ENCODE results near the gene CHST9. TPM values are rescaled to one million over a fixed set of nuclear protein-coding genes. Genes with fewer than 3 reads are reported as not detected.

Gene CHST9
- total and polyA plus RNA-seq, 2 of the 4 experiments (the other 2 are of a cell fraction), result not detected

DNA sequence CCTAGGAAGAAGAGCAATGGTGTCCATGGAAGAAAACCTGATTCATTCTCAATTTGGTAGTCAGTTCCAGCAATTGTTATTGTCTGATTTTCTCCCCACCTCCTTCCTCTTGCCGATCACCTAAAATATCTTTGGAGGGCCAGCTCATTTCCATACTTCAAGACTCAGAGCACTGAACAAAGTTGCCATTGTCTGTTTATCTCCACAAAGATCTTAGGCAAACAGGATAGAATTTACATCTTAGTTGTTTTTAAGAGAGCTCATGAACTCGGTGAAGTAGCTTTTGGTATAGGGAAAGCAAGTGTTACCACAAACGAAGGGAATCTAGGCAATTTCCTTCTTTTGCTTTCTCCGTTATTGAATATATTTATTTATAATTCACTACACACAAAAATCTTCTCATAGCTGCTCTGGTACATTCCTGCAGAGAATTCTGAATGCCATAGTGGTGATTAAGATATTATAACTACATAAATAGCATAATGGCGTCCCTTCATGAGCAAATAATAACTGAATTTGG lies 41.5 kb upstream of the CHST9 start:
- Histone ChIP-seq H2AK9ac (replicated peaks; ENCODE audit: low read depth, low read length, poor library complexity) (no peak overlapping the region), H4K5ac (ENCODE audit: low read depth, low read length) (no peak overlapping the region), H3K4ac (ENCODE audit: low read depth, low read length) (no peak overlapping the region), H3K9me3 (ENCODE audit: control insufficient read depth, insufficient read depth, low read length) (peaks cover 11% of the 10 kb centered on the region), H3K27me3 (ENCODE audit: control insufficient read depth, insufficient read depth, low read length) (no peaks in the 10 kb centered on the region), H2AK5ac (ENCODE audit: low read depth, low read length) (no peak overlapping the region), H3K4me2 (ENCODE audit: low read depth, low read length) (no peak overlapping the region), H3K9me1 (ENCODE audit: insufficient read depth, low read length) (no peaks in the 10 kb centered on the region), H2BK120ac (ENCODE audit: low read depth, low read length) (no peak overlapping the region), H3K18ac (ENCODE audit: low read depth, low read length) (no peak overlapping the region), H3K79me1 (ENCODE audit: low read depth in 1 of 2, low read length in 2 of 2) (no peaks in the 10 kb centered on the region), H2BK20ac (ENCODE audit: low read depth, low read length) (no peak overlapping the region), H2AFZ (replicated peaks; ENCODE audit: low read length, poor library complexity) (no peak overlapping the region), H3K36me3 (ENCODE audit: control insufficient read depth, insufficient read depth, low read length) (no peaks in the 10 kb centered on the region), H3K4me1 (ENCODE audit: control insufficient read depth, insufficient read depth, low read length) (no peaks in the 10 kb centered on the region), H3K4me3 (ENCODE audit: insufficient read depth, low read depth, low read length) (no peak overlapping the region), H3K9ac (ENCODE audit: low read depth, low read length) (no peak overlapping the region), H3K23ac (ENCODE audit: low read depth, low read length) (no peak overlapping the region), H2BK15ac (ENCODE audit: low read depth, low read length) (no peak overlapping the region), H3K14ac (replicated peaks; ENCODE audit: low read depth, low read length) (no peak overlapping the region), H3K27ac (ENCODE audit: insufficient read depth, low read length) (no peak overlapping the region), H4K20me1 (ENCODE audit: insufficient read depth, low read length) (no peaks in the 10 kb centered on the region), H4K8ac (ENCODE audit: low read depth in 2 of 2, low read length in 2 of 2) (no peak overlapping the region), H2BK5ac (ENCODE audit: low read depth, low read length, poor library complexity, severe bottlenecking) (no peak overlapping the region), H3K56ac (ENCODE audit: extremely low read depth, insufficient read depth, low read length) (no peak overlapping the region), H4K91ac (ENCODE audit: insufficient read depth, low read depth, low read length) (no peak overlapping the region)
- DNase-seq (no peak), ATAC-seq (ENCODE audit: low read depth) (no peak)
- BruUV-seq (replicated peaks), result no TSS peak
- intact Hi-C loops (cut with micrococcal nuclease), result no loop called here
- ChIA-PET POLR2A (ENCODE audit: unreplicated experiment) (no interaction called here), CTCF (no interaction called here)
- in situ Hi-C loops (cut with MboI; ENCODE audit: low sequenced_read_pairs), result no loop called here
- TF ChIP-seq NFE2L2 (IDR thresholded peaks at IDR 0.05; ENCODE audit: low read depth, low read length) (no peak), RFX5 (IDR thresholded peaks at IDR 0.05; ENCODE audit: low read depth, low read length) (no peak), RAD21 (IDR thresholded peaks at IDR 0.05; ENCODE audit: low read length) (no peak), CHD1 (IDR thresholded peaks at IDR 0.05; ENCODE audit: low read depth, low read length) (no peak), MXI1 (IDR thresholded peaks at IDR 0.05; ENCODE audit: borderline replicate concordance, low read depth, low read length) (no peak), POLR2A (IDR thresholded peaks at IDR 0.05; ENCODE audit: low read depth, low read length) (no peak), MAFK (IDR thresholded peaks at IDR 0.05; ENCODE audit: low read depth, low read length) (no peak), FOS (IDR thresholded peaks at IDR 0.05; ENCODE audit: low read depth, low read length) (no peak), SMC3 (IDR thresholded peaks at IDR 0.05; ENCODE audit: low read depth, low read length) (no peak), CEBPB (IDR thresholded peaks at IDR 0.05; ENCODE audit: low read depth, low read length) (no peak), MAZ (IDR thresholded peaks at IDR 0.05; ENCODE audit: borderline replicate concordance, low read depth, low read length) (no peak), RCOR1 (IDR thresholded peaks at IDR 0.05; ENCODE audit: insufficient replicate concordance, low read length) (no peak), BHLHE40 (IDR thresholded peaks at IDR 0.05; ENCODE audit: low read depth, low read length) (no peak)
- TF ChIP-seq, protein P1, sequence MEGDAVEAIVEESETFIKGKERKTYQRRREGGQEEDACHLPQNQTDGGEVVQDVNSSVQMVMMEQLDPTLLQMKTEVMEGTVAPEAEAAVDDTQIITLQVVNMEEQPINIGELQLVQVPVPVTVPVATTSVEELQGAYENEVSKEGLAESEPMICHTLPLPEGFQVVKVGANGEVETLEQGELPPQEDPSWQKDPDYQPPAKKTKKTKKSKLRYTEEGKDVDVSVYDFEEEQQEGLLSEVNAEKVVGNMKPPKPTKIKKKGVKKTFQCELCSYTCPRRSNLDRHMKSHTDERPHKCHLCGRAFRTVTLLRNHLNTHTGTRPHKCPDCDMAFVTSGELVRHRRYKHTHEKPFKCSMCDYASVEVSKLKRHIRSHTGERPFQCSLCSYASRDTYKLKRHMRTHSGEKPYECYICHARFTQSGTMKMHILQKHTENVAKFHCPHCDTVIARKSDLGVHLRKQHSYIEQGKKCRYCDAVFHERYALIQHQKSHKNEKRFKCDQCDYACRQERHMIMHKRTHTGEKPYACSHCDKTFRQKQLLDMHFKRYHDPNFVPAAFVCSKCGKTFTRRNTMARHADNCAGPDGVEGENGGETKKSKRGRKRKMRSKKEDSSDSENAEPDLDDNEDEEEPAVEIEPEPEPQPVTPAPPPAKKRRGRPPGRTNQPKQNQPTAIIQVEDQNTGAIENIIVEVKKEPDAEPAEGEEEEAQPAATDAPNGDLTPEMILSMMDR (conservative IDR thresholded peaks at IDR 0.05; ENCODE audit: low read depth, low read length), result no peak
- TF ChIP-seq, protein P2, sequence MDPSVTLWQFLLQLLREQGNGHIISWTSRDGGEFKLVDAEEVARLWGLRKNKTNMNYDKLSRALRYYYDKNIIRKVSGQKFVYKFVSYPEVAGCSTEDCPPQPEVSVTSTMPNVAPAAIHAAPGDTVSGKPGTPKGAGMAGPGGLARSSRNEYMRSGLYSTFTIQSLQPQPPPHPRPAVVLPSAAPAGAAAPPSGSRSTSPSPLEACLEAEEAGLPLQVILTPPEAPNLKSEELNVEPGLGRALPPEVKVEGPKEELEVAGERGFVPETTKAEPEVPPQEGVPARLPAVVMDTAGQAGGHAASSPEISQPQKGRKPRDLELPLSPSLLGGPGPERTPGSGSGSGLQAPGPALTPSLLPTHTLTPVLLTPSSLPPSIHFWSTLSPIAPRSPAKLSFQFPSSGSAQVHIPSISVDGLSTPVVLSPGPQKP (IDR thresholded peaks at IDR 0.05; ENCODE audit: borderline replicate concordance, low read depth, low read length), result no peak
- TF ChIP-seq, protein P3, sequence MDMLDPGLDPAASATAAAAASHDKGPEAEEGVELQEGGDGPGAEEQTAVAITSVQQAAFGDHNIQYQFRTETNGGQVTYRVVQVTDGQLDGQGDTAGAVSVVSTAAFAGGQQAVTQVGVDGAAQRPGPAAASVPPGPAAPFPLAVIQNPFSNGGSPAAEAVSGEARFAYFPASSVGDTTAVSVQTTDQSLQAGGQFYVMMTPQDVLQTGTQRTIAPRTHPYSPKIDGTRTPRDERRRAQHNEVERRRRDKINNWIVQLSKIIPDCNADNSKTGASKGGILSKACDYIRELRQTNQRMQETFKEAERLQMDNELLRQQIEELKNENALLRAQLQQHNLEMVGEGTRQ (IDR thresholded peaks at IDR 0.05; ENCODE audit: low read depth, low read length), result no peak
- dilution Hi-C loops (cut with HindIII; ENCODE audit: low sequenced_read_pairs, unreplicated experiment), result no loop called here
- WGBS, 2 experiments (ENCODE audit: extremely low coverage in 2 of 2, insufficient read length in 1 of 2), result no CpG with 5 or more reads among the region's 5 CpGs

Measured in IMR-90 (cell line).